Measurements from ENCODE around the gene ARSB.
"Not testable (repeated sequence)": the region's sequence is repeated elsewhere in the genome, so short reads cannot be mapped to it uniquely, and the experiment has no call there.

ARSB gene

GRCh38 chr5:78930721-78931120, 54.4 kb downstream of the ARSB start:
- no peak for DNase-seq

GRCh38 chr5:78929833-78930232, 55.3 kb downstream of the ARSB start:
- no peak for DNase-seq

GRCh38 chr5:78927657-78928282, 57.3 kb downstream of the ARSB start:
- DNase-seq, result no peak

GRCh38 chr5:78926252-78926651, 58.9 kb downstream of the ARSB start:
- no peak for DNase-seq

GRCh38 chr5:78925129-78925876, 59.8 kb downstream of the ARSB start:
- DNase-seq, result no peak

- DNase-seq, result no peak
These were observed 61.5 kb downstream of the ARSB start for GRCh38 chr5:78923622-78923970.

GRCh38 chr5:78922879-78923621, 62.1 kb downstream of the ARSB start:
- DNase-seq, result no peak

GRCh38 chr5:78920604-78921003, 64.5 kb downstream of the ARSB start:
- DNase-seq, result no peak

- no peak for DNase-seq
These were observed 65.3 kb downstream of the ARSB start for GRCh38 chr5:78919796-78920195.

GRCh38 chr5:78916044-78916443, 69.1 kb downstream of the ARSB start:
- DNase-seq, result no peak

GRCh38 chr5:78915170-78915569, 69.9 kb downstream of the ARSB start:
- DNase-seq, result no peak

- no peak for DNase-seq
These were observed 72.3 kb downstream of the ARSB start for GRCh38 chr5:78912811-78913210.

- no peak for DNase-seq
These were observed 72.9 kb downstream of the ARSB start for GRCh38 chr5:78912085-78912771.

GRCh38 chr5:78909224-78909983, 75.7 kb downstream of the ARSB start:
- DNase-seq, result not testable (repeated sequence)

- no peak for DNase-seq
These were observed 76.7 kb downstream of the ARSB start for GRCh38 chr5:78908173-78909061.

GRCh38 chr5:78907255-78907891, 77.7 kb downstream of the ARSB start:
- no peak for DNase-seq

GRCh38 chr5:78905084-78905938, 79.8 kb downstream of the ARSB start:
- DNase-seq, result no peak

- DNase-seq, result no peak
These were observed 81.2 kb downstream of the ARSB start for GRCh38 chr5:78903861-78904260.

- DNase-seq, result no peak
These were observed 81.8 kb downstream of the ARSB start for GRCh38 chr5:78903353-78903752.

- DNase-seq, result no peak
These were observed 85.2 kb downstream of the ARSB start for GRCh38 chr5:78899922-78900362.
